ENCODE results near the gene ZBED3.

Gene ZBED3

DNA sequence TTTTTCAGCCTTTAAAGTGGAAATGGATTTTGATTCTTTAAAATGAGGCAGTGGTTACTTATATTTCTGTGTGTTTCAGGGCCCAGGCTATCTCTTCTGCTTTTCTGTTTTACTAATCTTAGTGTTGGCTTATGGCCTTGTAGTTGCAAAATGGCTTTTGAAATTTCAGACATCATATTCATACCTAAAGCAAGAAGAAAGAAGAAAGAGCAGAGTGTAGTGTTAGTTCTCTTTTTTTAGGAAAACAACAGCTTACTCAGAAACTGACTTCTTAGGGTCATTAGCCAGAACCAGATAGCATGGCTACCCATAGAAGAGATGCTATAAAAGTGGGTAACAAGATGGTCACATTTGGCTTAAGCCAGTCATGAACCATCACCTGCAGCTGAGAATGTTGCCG is 20.9 kb downstream of the ZBED3 start:
- TF ChIP-seq, protein P1, sequence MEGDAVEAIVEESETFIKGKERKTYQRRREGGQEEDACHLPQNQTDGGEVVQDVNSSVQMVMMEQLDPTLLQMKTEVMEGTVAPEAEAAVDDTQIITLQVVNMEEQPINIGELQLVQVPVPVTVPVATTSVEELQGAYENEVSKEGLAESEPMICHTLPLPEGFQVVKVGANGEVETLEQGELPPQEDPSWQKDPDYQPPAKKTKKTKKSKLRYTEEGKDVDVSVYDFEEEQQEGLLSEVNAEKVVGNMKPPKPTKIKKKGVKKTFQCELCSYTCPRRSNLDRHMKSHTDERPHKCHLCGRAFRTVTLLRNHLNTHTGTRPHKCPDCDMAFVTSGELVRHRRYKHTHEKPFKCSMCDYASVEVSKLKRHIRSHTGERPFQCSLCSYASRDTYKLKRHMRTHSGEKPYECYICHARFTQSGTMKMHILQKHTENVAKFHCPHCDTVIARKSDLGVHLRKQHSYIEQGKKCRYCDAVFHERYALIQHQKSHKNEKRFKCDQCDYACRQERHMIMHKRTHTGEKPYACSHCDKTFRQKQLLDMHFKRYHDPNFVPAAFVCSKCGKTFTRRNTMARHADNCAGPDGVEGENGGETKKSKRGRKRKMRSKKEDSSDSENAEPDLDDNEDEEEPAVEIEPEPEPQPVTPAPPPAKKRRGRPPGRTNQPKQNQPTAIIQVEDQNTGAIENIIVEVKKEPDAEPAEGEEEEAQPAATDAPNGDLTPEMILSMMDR (conservative IDR thresholded peaks at IDR 0.05; ENCODE audit: control insufficient read depth, insufficient read depth, low read depth, low read length), result no peak
- no peak overlapping the region for H3K4me3 ChIP-seq (ENCODE audit: control insufficient read depth, low read depth, low read length)
- no peak for DNase-seq (ENCODE audit: low read depth)

DNA sequence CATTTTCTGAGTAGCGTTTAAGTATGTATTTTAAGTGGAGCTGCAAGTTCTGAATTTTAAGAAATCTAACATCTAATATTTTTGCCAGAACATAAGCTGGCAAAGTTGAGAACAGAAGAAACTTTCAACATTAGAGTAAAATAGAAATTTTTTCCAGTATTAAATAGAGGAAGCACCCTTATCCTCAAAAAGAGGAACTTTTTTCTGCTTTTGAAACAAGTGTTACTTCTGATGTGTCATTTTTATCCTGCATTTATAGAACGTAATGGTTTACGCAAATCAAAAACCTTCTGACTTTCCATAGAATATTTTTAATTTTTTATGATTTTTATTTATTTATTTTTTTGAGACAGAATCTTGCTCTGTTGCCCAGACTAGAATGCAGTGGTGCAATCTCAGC is 21.8 kb downstream of the ZBED3 start:
- TF ChIP-seq, protein P1 (conservative IDR thresholded peaks at IDR 0.05; ENCODE audit: control insufficient read depth, insufficient read depth, low read depth, low read length), result no peak
- H3K4me3 ChIP-seq (ENCODE audit: control insufficient read depth, low read depth, low read length), result no peak overlapping the region
- DNase-seq (ENCODE audit: low read depth), result no peak

DNA sequence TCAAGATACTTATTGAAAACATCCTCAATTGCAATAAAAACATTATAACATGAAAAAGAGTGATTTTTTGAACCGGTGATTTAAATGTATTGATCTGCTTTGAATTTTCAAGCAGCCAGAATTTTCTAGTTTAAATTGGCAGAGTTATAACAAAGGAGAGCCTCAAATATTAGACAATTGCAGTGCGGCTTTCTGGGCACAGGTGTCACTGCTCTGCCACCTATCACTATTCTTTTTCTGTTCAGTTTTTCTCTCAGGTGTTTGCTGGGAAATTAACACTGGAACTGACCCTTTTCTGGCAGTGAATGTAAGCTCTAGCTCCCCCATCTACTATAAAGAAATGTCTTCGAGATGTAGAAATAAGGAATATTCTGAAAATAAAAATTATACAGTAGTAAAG is 23.0 kb downstream of the ZBED3 start:
- H3K4me3 ChIP-seq (ENCODE audit: control insufficient read depth, low read depth, low read length), result no peak overlapping the region
- TF ChIP-seq, protein P1 (conservative IDR thresholded peaks at IDR 0.05; ENCODE audit: control insufficient read depth, insufficient read depth, low read depth, low read length), result no peak
- no peak for DNase-seq (ENCODE audit: low read depth)

DNA sequence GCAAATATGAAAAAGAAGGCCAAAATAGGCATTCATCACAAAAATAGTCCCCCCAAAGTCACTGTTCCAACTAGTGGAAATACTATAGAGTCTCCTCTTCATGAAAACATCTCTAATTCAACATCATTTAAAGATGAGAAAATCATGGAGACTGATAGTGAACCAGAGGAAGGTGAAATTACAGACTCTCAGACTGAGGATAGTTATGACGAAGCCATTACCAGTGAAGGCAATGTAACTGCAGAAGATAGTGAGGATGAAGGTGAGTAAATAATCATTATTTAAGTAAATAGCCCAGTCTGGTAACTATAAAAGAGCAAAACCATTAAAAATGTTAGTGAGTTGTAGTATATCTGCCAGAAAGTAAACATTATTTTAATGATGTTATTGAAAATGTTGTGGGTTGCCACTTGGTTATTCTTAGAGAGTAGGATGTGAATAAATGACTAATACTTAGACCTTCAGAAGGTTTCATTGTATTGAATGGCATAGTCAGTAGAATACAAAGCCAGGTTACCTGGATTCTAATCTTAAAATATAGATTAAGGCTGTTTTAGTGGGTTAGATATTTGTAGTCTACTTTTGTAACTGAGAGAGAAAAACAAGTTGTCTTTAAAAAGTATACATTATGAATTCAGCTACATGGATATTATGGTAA is 40.5 kb downstream of the ZBED3 start:
- no peak for DNase-seq (ENCODE audit: low read depth)
- TF ChIP-seq, protein P1 (conservative IDR thresholded peaks at IDR 0.05; ENCODE audit: control insufficient read depth, insufficient read depth, low read depth, low read length), result no peak
- H3K4me3 ChIP-seq (ENCODE audit: control insufficient read depth, low read depth, low read length), result no peak overlapping the region

- DNase-seq (ENCODE audit: low read depth), result no peak
- TF ChIP-seq, protein P1 (conservative IDR thresholded peaks at IDR 0.05; ENCODE audit: control insufficient read depth, insufficient read depth, low read depth, low read length), result no peak
- H3K4me3 ChIP-seq (ENCODE audit: control insufficient read depth, low read depth, low read length), result no peak overlapping the region
These were observed 51.1 kb downstream of the ZBED3 start for GRCh38 chr5:77035950-77036349.

- TF ChIP-seq, protein P1 (conservative IDR thresholded peaks at IDR 0.05; ENCODE audit: control insufficient read depth, insufficient read depth, low read depth, low read length), result no peak
- DNase-seq (ENCODE audit: low read depth), result no peak
- no peak overlapping the region for H3K4me3 ChIP-seq (ENCODE audit: control insufficient read depth, low read depth, low read length)
These were observed 53.7 kb downstream of the ZBED3 start for GRCh38 chr5:77033338-77033737.

DNA sequence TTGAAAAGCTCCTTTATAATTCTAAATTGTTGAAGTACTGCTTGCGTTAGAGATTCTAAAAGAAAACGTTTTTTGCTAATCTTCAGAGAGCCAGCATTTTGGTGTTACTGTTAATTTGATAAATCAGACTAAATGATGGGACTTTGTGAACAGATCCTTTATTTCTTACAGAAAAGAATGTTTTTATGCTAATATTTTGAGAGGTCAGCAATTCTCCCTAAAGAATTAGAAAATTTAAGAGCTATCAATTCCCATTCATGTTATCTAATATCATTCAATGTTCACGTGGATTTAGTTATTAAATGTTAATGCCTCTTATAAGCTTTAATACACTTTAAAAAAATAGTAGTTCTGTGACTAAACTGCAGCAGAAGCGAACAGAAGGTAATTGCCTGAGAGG is 54.5 kb downstream of the ZBED3 start:
- H3K4me3 ChIP-seq (ENCODE audit: control insufficient read depth, low read depth, low read length), result no peak overlapping the region
- no peak for DNase-seq (ENCODE audit: low read depth)
- TF ChIP-seq, protein P1 (conservative IDR thresholded peaks at IDR 0.05; ENCODE audit: control insufficient read depth, insufficient read depth, low read depth, low read length), result no peak

All from fibroblast of mammary gland (primary cell).